GM21825 (cell line): ENCODE data around the gene SAC3D1.
A peak's percentile ranks its signal among the peaks of the same experiment; 100 is the strongest.

Source experiments
- ATAC-seq: cut with Tn5 transposase; IDR thresholded peaks from one replicate; pipeline ENCODE4 v1.9.1; 2021; ENCODE audit warnings: mild to moderate bottlenecking, moderate library complexity; ENCODE audit not compliant: unreplicated experiment

Gene SAC3D1

DNA sequence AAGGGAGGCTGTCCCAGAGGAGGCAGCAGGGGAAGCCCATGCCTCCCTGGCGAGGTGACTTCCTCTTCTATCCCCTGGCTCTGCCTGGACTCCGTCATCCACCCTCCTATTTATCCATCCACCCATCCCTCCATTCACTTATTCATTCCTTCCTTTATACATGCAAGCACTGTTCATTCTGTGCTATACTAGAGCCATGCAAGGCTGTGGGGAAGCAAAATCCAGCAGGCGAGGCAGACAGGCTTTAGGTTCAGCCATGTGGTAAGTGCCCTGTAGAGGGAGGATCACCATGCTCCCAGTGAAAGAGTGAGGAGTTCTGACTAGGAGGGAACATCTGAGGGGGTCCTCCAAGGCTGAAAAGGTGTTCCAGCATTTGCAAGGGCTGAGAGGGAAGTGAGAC lies 18.5 kb downstream of the SAC3D1 start:
- no peak for ATAC-seq

GRCh38 chr11:65059959-65060824 lies 19.2 kb downstream of the SAC3D1 start:
- ATAC-seq = no peak

DNA sequence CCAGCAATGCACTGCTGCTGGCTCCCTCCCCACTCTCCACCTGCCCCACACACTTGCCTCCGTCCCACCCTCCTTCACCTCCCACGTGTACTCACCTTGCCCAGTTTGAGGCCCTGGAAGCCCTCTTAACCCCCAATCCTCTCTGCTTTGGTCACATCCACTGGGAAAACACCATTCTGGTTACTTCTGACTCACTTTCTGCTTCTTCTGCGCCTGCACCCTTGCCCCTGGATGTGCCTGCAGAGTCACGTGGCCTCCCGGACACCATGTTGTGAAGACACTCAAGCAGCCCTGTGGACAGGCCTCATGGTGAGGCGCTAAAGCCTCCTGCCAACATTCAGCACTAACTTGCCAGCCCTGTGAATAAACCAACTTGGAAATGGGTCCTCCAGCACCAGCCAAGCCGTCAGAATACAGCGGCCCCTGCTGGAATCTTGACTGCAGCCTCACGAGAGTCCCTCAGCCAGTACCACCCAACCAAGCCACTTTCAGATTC lies 20.0 kb downstream of the SAC3D1 start:
- no peak for ATAC-seq

DNA sequence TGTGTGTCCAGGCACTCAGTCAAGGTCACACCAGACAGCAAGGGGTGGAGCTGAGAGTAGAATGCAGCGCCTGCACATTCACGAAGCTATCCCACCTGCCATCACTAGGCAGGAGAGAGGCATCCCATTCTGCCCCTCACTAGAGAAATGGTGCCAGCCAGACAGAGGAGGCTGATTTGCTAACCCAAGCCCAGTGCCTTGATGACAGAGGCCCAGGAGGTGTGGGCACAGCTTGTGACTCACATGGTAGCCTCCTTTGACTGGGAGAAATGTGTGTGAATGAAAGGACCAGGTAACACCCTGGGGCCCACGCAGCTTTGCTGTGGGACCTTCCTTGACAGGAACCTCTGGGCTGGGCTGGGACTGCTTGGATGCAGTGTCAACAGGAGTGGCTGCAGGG lies 22.5 kb downstream of the SAC3D1 start:
- ATAC-seq = no peak

GRCh38 chr11:65064847-65065240 lies 23.8 kb downstream of the SAC3D1 start:
- no peak for ATAC-seq

DNA sequence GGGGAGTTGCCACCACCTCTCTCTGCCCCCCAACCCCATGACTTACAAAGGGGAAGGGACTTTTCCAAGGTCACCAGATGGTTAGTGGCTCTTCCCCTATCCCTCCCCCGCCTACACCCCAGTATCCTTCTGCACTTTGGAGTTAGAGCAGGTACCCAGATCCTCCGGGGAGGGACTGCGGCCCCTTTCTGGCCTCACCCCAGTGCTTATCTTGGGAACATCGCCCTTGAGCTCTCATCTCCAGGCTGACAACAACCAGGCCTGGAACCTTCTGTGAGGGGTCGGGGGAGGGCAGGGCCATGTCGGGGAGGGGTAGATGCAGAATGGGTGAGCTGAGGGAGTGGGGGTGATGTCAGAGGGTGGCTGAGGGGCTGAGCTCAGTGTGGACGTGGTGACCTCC lies 24.8 kb downstream of the SAC3D1 start:
- no peak for ATAC-seq

DNA sequence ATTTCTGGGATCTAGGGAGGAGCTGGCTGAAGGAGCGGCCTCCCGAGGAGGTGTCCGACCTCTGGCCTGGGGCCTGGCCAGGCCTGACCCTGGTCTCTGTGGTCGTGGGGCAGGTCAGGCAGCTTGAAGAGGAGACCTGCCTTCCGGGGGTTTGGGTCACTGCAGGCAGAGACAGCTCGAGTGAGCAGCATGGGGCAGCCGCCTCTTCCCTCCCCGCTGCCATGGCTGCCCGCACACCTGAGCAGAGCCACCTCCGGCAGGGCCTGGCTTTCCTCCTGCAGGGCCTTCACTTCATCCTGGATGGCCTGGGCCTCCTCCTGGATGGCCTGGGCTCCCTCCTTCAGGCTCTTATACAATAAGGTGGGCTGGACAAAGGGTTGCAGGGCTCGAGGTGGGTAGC lies 25.3 kb downstream of the SAC3D1 start:
- no peak for ATAC-seq

DNA sequence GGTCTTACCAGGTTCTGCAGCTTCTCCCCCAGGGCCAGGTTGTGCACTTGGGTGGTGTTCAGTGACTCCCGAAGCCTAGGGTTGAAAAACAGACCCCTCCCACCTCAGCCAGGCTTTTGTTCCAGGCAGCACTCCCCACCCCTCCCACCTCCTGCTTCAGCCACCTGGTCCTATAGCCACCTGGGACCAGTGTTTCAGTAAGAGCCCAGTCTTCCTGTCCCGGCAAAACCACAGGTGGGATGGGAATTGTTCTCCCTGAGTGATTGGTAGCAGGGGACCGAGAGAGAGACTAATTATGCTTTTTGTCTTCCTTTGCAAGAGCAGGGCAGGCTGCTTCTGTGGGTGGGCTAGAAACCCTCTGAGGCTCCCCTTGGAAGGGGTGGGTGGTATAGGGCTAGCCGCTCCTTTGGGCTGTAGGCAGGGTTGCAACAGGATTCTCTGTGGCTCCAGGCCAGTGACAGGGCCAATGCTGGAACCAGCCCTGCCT lies 25.8 kb downstream of the SAC3D1 start:
- ATAC-seq = no peak

DNA sequence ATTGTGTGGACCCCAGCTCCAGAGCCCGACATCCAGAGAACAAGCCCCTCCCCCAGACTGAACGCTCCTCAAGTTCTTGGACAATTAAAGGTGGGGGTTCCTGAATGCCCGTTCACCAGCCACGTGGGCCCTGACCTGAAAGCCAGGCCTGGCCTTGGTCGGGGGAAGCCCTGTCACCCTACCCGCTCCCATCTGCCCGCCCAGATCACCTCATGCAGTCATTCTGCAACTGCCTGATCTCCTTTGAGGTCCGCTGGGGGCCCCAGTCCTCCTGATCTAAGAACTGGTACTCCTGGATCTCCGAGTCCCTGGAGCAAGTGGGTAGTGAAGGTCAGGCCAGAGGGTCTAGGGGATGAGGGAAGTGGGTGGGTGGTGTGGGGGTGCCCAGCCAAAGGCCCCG lies 26.4 kb downstream of the SAC3D1 start:
- ATAC-seq = no peak

- no peak for ATAC-seq
These were observed 28.2 kb downstream of the SAC3D1 start for GRCh38 chr11:65069217-65069616.

DNA sequence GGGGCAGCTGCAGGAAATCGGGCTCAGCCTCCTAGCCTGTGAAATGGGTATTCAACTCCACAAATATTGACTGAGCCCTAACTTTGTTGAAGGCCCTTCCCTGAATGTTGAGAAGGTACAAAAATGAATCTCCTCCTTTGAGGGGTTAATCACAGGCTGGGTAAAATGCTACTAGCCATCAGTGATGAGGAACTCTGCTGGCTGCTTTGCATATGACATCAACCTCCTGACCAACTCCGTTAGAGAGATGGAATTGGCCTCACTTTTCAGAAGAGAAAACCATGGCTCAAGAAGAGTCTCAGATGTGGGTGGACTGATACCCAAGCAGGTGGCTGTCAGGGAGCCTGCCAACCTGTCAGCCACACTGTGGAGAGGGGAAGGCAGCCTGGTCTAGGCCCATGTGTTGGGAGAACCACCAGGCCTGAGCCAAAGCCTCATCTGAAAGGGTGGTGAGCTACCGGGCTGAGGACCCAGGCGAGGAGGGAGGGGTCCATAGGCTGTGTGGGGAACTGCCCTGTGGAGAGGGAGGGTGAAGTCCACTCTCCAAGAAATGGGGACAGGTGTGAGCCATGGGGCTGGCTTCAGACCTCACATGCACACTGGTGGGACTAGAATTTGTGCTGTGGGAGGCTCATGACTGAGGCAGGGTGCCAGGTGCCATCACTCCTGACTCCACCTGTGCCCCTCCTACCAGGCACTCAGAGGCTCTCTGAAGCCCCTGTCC lies 31.1 kb downstream of the SAC3D1 start:
- ATAC-seq = no peak

DNA sequence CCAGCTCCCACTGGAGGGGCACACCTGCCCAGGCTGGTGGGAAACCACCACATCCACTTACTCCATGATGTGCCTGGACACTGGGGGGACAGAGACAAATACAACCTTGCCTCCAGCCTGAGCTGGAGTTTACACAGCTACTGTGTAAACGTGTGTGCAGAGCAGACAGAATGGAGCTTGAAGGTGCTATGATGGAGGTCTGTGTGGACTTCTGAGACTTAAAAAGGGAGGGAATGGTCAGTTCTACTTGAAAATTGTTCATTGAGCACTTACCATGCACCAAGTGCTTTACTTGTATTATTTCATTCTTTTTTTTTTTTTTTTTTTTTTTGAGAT lies 31.6 kb downstream of the SAC3D1 start:
- no peak for ATAC-seq

- no peak for ATAC-seq
These were observed 36.4 kb downstream of the SAC3D1 start for GRCh38 chr11:65077451-65077850.

GRCh38 chr11:65078151-65078550 lies 37.1 kb downstream of the SAC3D1 start:
- no peak for ATAC-seq

- ATAC-seq = no peak
These were observed 37.9 kb downstream of the SAC3D1 start for GRCh38 chr11:65078786-65079342.

DNA sequence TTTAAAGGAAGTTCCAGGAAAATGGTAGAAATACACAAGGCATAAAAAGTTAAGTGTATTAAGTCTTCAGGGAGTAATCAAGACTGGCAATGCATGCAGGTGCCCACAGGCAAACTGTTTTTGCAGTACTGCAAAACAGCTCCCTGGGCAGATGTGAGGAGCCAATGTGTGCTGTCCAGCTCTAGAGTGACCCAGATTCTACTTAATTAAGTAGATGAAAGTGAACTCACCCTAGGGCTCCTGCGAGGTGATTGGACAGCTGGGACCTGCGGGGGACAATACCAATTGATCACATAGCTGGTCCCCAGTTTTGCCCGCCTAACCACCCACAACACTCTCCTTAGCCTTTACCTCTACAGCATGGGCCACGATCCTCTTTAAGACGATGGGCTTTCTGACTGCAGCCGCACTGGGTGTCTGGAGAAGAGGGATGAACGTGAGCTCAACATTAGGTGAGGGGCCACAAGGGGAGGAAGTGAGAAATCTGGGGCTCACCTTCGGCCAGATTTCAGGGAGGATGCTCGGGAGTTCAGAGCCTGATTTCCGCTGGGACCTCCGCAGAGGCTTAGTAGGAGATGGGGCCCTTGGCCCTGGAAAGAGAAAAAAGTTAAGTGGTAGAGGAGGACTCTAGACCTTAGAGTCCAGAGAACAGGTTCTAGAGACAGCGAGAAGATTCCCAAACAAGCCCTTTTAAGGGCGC lies 42.3 kb downstream of the SAC3D1 start:
- ATAC-seq = peak; percentile 9

GRCh38 chr11:65083834-65084597 lies 43.0 kb downstream of the SAC3D1 start, which contains the start of the genes CDCA5 and ZFPL1:
CDCA5 (minus strand) TSS chr11:65084040; CDS start chr11:65083978, 62 bp downstream.
ZFPL1 (plus strand) TSS chr11:65084222; CDS start chr11:65084699, 477 bp downstream.
- peak; percentile 71 for ATAC-seq

DNA sequence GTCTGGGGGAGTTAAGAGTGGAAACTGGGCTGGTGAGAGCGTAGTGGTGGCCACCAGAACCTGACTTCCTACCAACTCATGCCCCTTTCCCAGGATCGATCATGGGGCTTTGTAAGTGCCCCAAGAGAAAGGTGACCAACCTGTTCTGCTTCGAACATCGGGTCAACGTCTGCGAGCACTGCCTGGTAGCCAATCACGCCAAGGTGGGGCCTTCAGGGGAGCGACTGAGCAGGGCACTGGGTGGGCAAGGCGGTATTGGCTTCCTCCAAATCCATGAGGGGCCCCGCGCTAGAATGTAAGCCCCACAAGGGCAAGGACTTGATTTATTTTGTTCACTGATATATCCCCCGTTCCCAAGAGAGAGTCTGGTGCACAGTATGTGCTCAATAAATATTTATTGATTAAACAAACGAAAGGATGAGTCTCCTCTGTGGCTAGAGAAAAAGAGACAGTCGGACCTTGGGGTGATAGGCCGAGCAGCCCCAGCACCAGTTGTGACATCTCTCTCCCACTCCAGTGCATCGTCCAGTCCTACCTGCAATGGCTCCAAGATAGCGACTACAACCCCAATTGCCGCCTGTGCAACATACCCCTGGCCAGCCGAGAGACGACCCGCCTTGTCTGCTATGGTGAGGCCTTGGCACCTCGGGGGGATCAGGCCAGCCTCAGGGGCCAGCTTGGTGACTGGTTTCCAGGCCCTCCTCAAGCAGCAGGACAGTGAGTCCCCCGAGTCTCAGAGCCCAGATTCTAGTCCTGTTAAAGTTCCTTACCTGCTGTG lies 43.8 kb downstream of the SAC3D1 start:
- ATAC-seq = no peak

GRCh38 chr11:65085446-65085845 lies 44.4 kb downstream of the SAC3D1 start:
- ATAC-seq = no peak
